ENCODE data around the gene ZNF555.

ZNF555 gene

GRCh38 chr19:2827022-2827421 is 14.3 kb upstream of the ZNF555 start:
- DNase-seq = no peak

- peak; percentile 13 for DNase-seq
Measured at GRCh38 chr19:2827840-2828489, 13.3 kb upstream of the ZNF555 start.

- no peak for DNase-seq
Measured at GRCh38 chr19:2834294-2834871, 6.9 kb upstream of the ZNF555 start.

- DNase-seq = no peak
Measured at GRCh38 chr19:2837430-2837829, 3.8 kb upstream of the ZNF555 start.

- DNase-seq = no peak
Measured at GRCh38 chr19:2841855-2842574, 740 bp downstream of the ZNF555 start.

- DNase-seq = no peak
Measured at GRCh38 chr19:2845107-2845506, 3.8 kb downstream of the ZNF555 start.

GRCh38 chr19:2846180-2846894 is 5.1 kb downstream of the ZNF555 start:
- no peak for DNase-seq

GRCh38 chr19:2847507-2847906 is 6.2 kb downstream of the ZNF555 start:
- no peak for DNase-seq

GRCh38 chr19:2848616-2849015 is 7.3 kb downstream of the ZNF555 start:
- no peak for DNase-seq

GRCh38 chr19:2850256-2850925 is 9.1 kb downstream of the ZNF555 start:
- no peak for DNase-seq

- no peak for DNase-seq
Measured at GRCh38 chr19:2852598-2852997, 11.3 kb downstream of the ZNF555 start.

GRCh38 chr19:2853015-2853606 is 11.8 kb downstream of the ZNF555 start:
- DNase-seq = no peak

- DNase-seq = no peak
Measured at GRCh38 chr19:2854849-2855248, 13.6 kb downstream of the ZNF555 start.

GRCh38 chr19:2856457-2857050 is 15.3 kb downstream of the ZNF555 start:
- peak; percentile 9 for DNase-seq

GRCh38 chr19:2858864-2859263 is 17.6 kb downstream of the ZNF555 start:
- DNase-seq = no peak

- no peak for DNase-seq
Measured at GRCh38 chr19:2863816-2864215, 22.5 kb downstream of the ZNF555 start.

GRCh38 chr19:2865334-2866100 is 24.2 kb downstream of the ZNF555 start:
- DNase-seq = peak; percentile 83

- no peak for DNase-seq
Measured at GRCh38 chr19:2866495-2867024, 25.3 kb downstream of the ZNF555 start.

GRCh38 chr19:2867025-2867991 is 26.0 kb downstream of the ZNF555 start, which contains the start of gene ZNF556:
TSS of gene ZNF556 (plus strand) at chr19:2867335. CDS start at chr19:2867422, 87 bp downstream.
- DNase-seq = peak; percentile 23

GRCh38 chr19:2869618-2870017 is 28.3 kb downstream of the ZNF555 start:
- DNase-seq = no peak

All from OCI-M1 (cell line).